Thymus (tissue), 11 donors: Measurements from ENCODE around the gene IFNA8. TPM values are rescaled to one million over a fixed set of nuclear protein-coding genes. Genes with fewer than 3 reads are reported as not detected.
"Not testable (repeated sequence)": the region's sequence is repeated elsewhere in the genome, so short reads cannot be mapped to it uniquely, and the experiment has no call there.

Experiments used
- DNase-seq, 9 donors: peaks; one replicate each; pipeline ENCODE4 v3.0.0-alpha.2; 2013; ENCODE audit warnings: low spot score in 9 of 9, low read depth in 6 of 9, missing footprints in 1 of 9
- H3K27ac ChIP-seq, 2 donors: one replicate each; pipeline ENCODE4 v1.5.1; 2013; ENCODE audit warnings: control low read depth in 1 of 2, low read depth in 1 of 2, low read length in 1 of 2, mild to moderate bottlenecking in 1 of 2, moderate library complexity in 1 of 2
- H3K27me3 ChIP-seq, 2 donors: one replicate each; pipeline ENCODE4 v1.5.1; 2013; ENCODE audit warnings: low read length in 1 of 2; ENCODE audit not compliant: control insufficient read depth in 2 of 2, insufficient read depth in 1 of 2
- H3K36me3 ChIP-seq, 2 donors: one replicate each; pipeline ENCODE4 v1.5.1; 2013; ENCODE audit warnings: low read length in 1 of 2, mild to moderate bottlenecking in 1 of 2, moderate library complexity in 1 of 2; ENCODE audit not compliant: control insufficient read depth in 2 of 2, insufficient read depth in 2 of 2
- H3K4me1 ChIP-seq, 2 donors: one replicate each; pipeline ENCODE4 v1.5.1; 2013; ENCODE audit warnings: low read length in 2 of 2; ENCODE audit not compliant: control insufficient read depth in 2 of 2, insufficient read depth in 2 of 2
- H3K4me3 ChIP-seq, 2 donors: one replicate each; pipeline ENCODE4 v1.5.1; 2013; ENCODE audit warnings: low read length in 2 of 2, control low read depth in 1 of 2, mild to moderate bottlenecking in 1 of 2
- H3K9me3 ChIP-seq, 2 donors: one replicate each; pipeline ENCODE4 v1.5.1; 2013; ENCODE audit warnings: low read length in 1 of 2, mild to moderate bottlenecking in 1 of 2; ENCODE audit not compliant: control insufficient read depth in 2 of 2, insufficient read depth in 1 of 2
- WGBS: extraction: QIAGEN DNeasy Blood & Tissue Kit; methylation state at CpG from one replicate; pipeline ENCODE4 v1.1.7; 2013; 5-methylcytosine and 5-hydroxymethylcytosine counted together
- polyA plus RNA-seq: library from polyadenylated mRNA; stranded (reverse); fragments of 200-250 nt; gene quantifications from one replicate; pipeline ENCODE4 v1.2.3, GENCODE V29; 2013
- total RNA-seq: library from RNA; stranded (reverse); fragments of 120-200 nt; gene quantifications from one replicate; pipeline ENCODE4 v1.2.4, GENCODE V29; 2013
- donor health status: healthy.

Gene IFNA8
- total and polyA plus RNA-seq, 2 donors: not detected

DNA sequence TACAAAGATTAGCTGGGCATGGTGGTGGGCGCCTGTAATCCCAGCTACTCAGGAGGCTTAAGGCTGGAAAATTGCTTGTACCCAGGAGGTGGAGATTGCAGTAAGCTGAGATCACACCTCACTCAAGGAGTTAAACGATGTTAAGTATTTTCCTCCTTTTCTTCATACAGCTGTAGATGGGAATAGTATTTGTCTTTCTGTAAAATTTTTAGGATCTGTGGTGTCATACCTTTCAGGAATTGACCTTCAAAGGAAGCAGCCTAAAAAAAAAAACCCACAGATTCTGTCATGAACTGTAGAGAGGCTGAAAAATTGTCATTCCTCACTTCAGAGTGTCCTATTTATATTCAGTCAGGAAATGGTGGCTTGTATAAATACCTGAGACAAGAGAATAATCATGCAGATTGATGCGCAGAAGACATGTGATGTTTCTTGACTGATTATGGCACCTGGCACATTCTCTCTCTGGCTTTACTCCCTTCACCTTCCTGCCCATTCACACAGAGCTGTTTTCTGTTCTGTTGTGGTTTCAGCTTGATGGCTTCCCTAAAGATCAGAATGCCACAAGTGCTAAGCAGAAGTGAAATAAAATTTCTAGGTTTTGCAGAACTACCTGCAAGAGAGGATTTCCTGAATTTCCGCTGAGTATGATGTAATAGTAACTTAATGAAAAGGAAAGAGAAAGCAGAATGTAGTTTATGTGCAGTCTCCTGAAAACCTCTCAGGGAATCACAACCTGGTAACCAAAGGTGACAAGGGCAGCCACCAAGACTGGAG lies 35.1 kb downstream of the IFNA8 start:
- H3K9me3 ChIP-seq: no peaks in the 10 kb centered on the region
- 45% methylated on average over 4 of the region's 4 CpGs for WGBS
- peaks cover 0 to 3% of the 10 kb centered on the region in 2 donors for H3K4me1 ChIP-seq
- H3K36me3 ChIP-seq: no peaks in the 10 kb centered on the region
- H3K27ac ChIP-seq: no peak overlapping the region
- DNase-seq: peak in 6 of 9 donors; percentile 42 to 79 (median 44)
- H3K4me3 ChIP-seq: no peak overlapping the region
- no peaks in the 10 kb centered on the region for H3K27me3 ChIP-seq

DNA sequence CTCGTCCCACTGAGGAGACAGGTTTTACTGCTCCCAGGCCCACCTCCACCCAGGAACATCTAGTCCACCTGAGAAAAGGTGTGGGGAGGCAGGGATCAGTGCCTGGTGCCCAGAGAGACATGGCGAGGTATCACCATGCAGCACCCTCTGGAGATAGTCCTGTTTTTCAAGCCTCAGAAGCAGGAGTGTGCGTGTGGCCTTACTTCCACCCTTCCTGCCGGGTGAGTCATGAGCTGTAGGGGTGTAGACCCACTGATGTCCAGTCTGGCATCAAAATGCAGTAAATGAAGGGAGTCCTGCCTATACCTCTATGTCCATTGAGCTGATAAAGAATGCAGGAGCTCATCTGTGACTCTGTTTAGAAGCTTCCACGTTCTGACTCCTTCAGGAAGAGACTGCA lies 40.4 kb downstream of the IFNA8 start:
- H3K4me1 ChIP-seq, H3K36me3 ChIP-seq, H3K4me3 ChIP-seq, H3K27ac ChIP-seq, H3K9me3 ChIP-seq, H3K27me3 ChIP-seq, DNase-seq: not testable (repeated sequence)
- 96% methylated on average over 5 of the region's 5 CpGs for WGBS

DNA sequence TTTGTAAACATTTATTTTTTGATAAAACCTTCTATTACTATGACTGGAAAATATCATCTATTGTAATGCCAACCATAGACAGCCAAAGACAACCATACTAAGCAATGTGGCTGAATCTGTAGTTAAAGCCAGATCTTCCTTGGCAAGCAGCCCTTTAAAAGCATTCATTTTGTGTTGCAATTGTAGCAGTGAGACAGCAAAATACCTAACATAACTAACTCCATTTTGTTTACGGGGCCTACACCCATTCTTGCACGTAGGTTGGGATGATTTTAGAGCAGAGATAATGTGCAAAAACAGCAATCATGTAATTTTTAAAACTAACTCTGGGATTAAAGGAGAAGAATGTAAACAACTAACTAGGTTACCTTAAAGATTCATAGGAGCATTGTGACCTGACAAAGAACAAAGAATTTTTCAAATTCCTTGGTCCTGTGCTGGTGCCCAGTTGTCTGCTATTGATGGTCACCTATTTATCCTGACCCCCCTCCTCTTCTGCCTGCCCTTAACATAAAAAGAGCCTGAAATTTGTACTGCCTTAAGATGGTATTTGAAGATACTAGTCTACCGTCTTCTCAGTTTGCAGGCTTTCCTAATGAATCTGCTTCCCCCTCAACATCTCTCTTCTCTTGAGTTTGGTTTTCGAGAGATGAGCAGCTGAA lies 41.9 kb downstream of the IFNA8 start:
- no peaks in the 10 kb centered on the region for H3K27me3 ChIP-seq
- no peak for DNase-seq
- no peak overlapping the region for H3K4me3 ChIP-seq
- no peaks in the 10 kb centered on the region for H3K4me1 ChIP-seq
- no peaks in the 10 kb centered on the region for H3K36me3 ChIP-seq
- WGBS: 95% methylated on average over 4 of the region's 4 CpGs
- H3K9me3 ChIP-seq: no peaks in the 10 kb centered on the region
- no peak overlapping the region for H3K27ac ChIP-seq

DNA sequence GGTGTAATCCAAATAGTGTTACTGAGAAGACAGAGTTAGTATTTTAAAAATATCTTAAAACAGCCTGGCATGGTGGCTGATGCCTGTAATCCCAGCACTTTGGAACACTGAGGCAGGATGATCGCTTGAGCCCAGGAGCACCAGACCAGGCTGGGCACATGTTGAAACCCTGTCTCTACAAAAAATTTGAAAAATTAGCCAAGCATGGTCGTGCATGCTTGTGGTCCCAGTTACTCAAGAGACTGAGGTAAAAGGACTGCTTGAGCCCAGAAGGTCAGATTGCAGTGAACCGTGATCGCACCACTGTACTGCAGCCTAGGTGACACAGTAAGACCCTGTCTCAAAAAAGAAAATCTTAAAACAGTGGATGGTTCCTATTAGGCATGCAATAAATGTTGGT lies 43.8 kb downstream of the IFNA8 start:
- H3K27ac ChIP-seq: no peak overlapping the region
- H3K9me3 ChIP-seq: no peaks in the 10 kb centered on the region
- DNase-seq: no peak
- H3K4me1 ChIP-seq: no peaks in the 10 kb centered on the region
- no peak overlapping the region for H3K4me3 ChIP-seq
- WGBS: 89% methylated on average over 4 of the region's 4 CpGs
- no peaks in the 10 kb centered on the region for H3K27me3 ChIP-seq
- no peaks in the 10 kb centered on the region for H3K36me3 ChIP-seq

DNA sequence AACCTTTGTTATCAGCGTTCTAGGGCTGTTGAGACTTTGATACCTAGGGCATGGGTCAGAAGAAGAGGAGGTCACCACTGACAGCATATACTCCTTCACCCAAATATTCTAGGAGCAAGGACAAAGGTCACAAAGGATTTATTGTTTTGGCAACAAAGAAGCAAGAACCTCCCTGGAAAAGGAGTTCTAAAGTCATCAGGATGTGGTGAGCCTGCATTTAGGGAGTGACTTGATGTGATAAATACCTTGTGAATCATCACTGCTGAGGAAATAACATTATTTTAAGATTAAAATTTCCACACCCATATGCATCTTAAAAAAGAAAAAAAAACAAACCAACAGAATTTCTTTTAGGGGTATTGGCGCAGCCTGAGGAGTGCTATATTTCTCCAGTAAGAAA lies 45.2 kb downstream of the IFNA8 start:
- no peak for DNase-seq
- H3K27ac ChIP-seq: no peak overlapping the region
- WGBS: 96% methylated on average over 2 of the region's 2 CpGs
- H3K9me3 ChIP-seq: no peaks in the 10 kb centered on the region
- no peaks in the 10 kb centered on the region for H3K4me1 ChIP-seq
- no peaks in the 10 kb centered on the region for H3K36me3 ChIP-seq
- H3K27me3 ChIP-seq: no peaks in the 10 kb centered on the region
- no peak overlapping the region for H3K4me3 ChIP-seq

DNA sequence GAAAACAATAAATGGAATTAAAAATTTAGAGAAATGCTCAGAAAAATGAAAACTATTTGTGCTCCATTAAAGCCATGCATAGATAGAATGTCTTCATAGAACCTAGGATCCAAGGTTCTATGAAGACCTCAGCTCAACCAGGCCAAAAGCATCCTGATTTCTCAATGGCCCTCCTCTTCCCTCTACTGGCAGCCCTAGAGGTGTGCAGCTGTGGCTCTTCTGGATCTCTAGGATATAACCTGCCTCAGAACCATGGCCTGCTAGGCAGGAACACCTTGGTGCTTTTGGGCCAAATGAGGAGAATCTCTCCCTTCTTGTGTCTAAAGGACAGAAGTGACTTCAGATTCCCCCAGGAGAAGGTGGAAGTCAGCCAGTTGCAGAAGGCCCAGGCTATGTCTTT lies 46.4 kb downstream of the IFNA8 start:
- DNase-seq: peak in 2 of 9 donors; percentile 10 to 43

More for the DNA sequence above, 46.4 kb downstream of the IFNA8 start:
- Histone ChIP-seq H3K9me3 (no peaks in the 10 kb centered on the region), H3K36me3 (no peaks in the 10 kb centered on the region), H3K4me3 (no peak overlapping the region), H3K4me1 (no peaks in the 10 kb centered on the region), H3K27me3 (no peaks in the 10 kb centered on the region), H3K27ac (no peak overlapping the region)

Other genes with a start within 250 kb of the IFNA8 start
- gene IFNA21, start 242.5 kb upstream of the IFNA8 start, total RNA-seq: not detected
- gene IFNA21, start 242.5 kb upstream of the IFNA8 start, polyA plus RNA-seq: 0.02 TPM
- gene IFNA4, start 221.5 kb upstream of the IFNA8 start, total RNA-seq: not detected
- gene IFNA4, start 221.5 kb upstream of the IFNA8 start, polyA plus RNA-seq: not detected
- not detected for gene IFNA7, start 206.9 kb upstream of the IFNA8 start, total RNA-seq
- gene IFNA7, start 206.9 kb upstream of the IFNA8 start, polyA plus RNA-seq: not detected
- not detected for gene IFNA10, start 202.0 kb upstream of the IFNA8 start, total RNA-seq
- not detected for gene IFNA10, start 202.0 kb upstream of the IFNA8 start, polyA plus RNA-seq
- not detected for gene IFNA16, start 191.8 kb upstream of the IFNA8 start, total RNA-seq
- not detected for gene IFNA16, start 191.8 kb upstream of the IFNA8 start, polyA plus RNA-seq
- not detected for gene IFNA17, start 180.9 kb upstream of the IFNA8 start, total RNA-seq
- gene IFNA17, start 180.9 kb upstream of the IFNA8 start, polyA plus RNA-seq: not detected
- gene IFNA14, start 169.1 kb upstream of the IFNA8 start, total RNA-seq: not detected
- not detected for gene IFNA14, start 169.1 kb upstream of the IFNA8 start, polyA plus RNA-seq
- not detected for gene IFNA5, start 103.8 kb upstream of the IFNA8 start, total RNA-seq
- not detected for gene IFNA5, start 103.8 kb upstream of the IFNA8 start, polyA plus RNA-seq
- 24.8 TPM for gene KLHL9, start 73.7 kb upstream of the IFNA8 start, total RNA-seq
- gene KLHL9, start 73.7 kb upstream of the IFNA8 start, polyA plus RNA-seq: 14.4 TPM
- gene IFNA6, start 58.2 kb upstream of the IFNA8 start, total RNA-seq: not detected
- not detected for gene IFNA6, start 58.2 kb upstream of the IFNA8 start, polyA plus RNA-seq
- not detected for gene IFNA13, start 41.1 kb upstream of the IFNA8 start, total RNA-seq
- gene IFNA13, start 41.1 kb upstream of the IFNA8 start, polyA plus RNA-seq: 0.02 TPM
- not detected for gene IFNA2, start 23.7 kb upstream of the IFNA8 start, total RNA-seq
- not detected for gene IFNA2, start 23.7 kb upstream of the IFNA8 start, polyA plus RNA-seq
- gene IFNA1, start 31.3 kb downstream of the IFNA8 start, total RNA-seq: not detected
- gene IFNA1, start 31.3 kb downstream of the IFNA8 start, polyA plus RNA-seq: 0.05 TPM
- 0.09 TPM for gene IFNE, start 73.2 kb downstream of the IFNA8 start, total RNA-seq
- 0.41 TPM for gene IFNE, start 73.2 kb downstream of the IFNA8 start, polyA plus RNA-seq